GM19455 (cell line): Measurements from ENCODE around the gene DCLK3.
A peak's percentile ranks its signal among the peaks of the same experiment; 100 is the strongest.

Experiments
- ATAC-seq: cut with Tn5 transposase; IDR thresholded peaks from one replicate; pipeline ENCODE4 v1.9.1; 2021; ENCODE audit not compliant: unreplicated experiment

Gene DCLK3

DNA sequence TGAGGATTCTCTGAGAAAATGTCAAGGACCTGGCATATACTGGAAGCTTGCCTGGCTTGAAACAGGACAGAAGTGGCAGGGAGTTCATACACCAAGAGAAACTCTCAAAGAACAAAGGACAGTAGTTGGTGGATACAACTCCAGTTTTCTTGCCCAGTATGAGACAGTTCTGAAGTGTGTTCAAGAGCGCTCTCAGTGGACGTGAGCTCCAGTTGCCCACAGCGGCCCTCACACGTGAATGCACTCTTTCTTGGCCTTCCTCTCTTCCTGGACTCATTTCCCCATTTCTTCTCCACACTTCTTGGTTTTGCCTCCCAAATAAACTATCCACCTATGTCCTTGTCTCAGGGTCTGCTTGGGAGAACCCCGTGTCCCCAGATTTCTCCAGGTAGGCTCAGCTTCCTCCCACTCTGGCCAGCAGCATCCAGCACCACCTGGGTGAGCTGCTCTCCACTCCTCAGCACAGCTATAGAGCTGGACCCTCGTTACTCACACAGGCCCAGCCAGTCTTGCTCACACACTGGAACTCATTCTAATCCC lies 54.5 kb downstream of the DCLK3 start:
- no peak for ATAC-seq

DNA sequence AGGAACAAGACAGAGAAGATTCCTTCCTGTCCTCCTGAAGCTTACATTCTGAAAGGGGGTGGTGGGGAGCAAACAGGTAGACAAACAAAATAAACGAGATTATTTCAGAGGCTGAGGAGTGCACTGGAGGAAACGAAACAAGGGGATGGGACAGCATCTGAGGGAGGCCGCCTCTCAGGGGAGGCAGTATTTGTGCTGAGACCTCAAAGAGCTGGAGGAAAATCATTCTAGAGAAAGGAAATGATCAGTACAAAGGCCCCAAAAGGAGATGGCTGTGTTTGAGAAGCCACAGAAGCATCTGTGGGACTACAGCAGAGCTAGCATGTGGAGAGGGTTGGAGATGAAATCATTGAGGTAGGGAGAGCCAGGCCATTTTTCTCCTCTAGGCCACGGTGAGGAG lies 55.1 kb downstream of the DCLK3 start:
- ATAC-seq = no peak

DNA sequence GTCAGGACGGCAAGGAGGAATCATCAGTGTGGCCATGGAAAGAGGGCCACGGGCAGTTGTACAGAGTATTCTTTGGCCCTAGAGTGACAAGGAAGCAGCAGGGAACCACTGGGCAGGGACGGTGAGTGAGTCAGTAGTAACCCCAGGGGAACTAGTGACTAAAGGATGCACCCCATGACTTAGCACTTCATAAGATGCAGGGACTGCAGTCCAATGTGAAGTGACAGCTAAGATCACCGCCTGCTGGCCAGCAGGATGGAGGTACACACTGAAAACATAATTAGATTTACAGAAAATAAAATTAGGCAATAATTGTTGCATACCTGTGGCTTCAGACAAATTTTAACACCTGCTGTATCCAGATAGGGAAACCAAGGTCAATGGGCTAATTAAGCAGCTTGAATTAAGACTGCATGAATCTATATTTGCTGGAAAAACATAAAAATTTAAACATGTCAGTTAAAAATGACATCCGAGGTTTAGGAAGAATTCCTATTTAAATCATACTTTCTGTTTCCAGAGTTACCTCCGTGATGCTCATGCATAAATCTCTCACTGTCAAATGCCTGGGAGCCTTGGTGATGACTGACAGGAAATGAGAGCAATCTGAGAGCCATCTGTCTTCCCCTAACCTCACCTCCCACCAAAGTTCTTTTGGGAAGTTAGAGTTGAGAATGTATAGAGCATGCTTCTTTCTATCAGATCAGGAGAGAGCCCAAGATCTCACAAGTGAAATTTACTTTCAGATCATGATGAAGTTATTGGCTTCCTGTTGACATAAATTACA lies 56.5 kb downstream of the DCLK3 start:
- no peak for ATAC-seq

DNA sequence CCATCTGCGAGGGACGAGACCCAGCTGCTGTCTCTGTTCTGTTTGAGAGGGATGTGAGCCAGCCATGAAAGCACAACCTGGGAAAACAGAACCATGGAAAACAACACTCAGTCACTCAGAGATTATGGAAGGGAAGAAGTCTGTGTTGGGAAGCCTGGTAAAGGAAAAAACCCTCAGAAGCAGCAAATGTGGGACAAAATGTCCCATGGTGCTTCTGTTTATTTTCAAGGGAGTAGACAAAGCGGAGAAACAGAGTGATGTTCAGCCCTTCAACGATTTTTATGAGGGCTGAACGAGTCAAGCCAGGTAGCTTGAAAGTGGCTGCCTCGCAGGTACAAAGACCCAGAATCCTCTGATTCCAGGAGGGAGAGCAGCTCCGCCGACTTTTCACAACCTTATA lies 59.3 kb downstream of the DCLK3 start:
- ATAC-seq = no peak

DNA sequence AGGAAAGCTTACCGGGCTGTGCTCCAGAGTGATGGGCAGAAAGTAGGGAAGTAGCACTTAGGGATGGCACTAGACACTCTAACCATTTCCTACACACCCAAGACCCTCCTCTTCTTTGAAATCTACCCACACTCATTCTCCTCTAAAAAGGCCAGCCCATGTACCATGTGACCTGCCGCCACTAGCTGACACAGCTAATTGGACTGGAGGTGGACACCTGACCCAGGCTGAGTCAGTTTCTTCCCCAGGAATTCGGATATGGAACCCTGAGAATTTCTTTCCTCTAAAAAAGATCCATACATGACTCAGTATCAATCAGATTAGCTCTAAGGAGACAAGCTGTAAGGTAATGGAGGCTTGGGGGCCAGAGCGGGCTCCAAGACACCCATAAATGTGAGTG lies 60.1 kb downstream of the DCLK3 start:
- no peak for ATAC-seq

DNA sequence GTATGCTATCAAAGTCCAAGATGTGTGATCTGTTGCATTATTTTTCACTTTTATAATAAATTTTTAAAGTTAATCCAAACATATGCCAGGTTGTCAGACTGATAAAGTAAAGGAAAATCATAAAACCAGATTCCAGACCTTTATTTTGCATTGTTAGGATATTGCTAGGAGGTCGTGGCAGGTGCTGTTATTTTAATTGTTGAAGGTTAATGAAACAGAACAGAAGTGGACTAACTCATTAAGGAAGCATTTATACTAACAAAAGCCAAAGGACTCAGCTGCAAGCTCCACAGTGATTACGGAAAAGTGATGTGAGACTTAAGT lies 63.1 kb downstream of the DCLK3 start:
- ATAC-seq = no peak

DNA sequence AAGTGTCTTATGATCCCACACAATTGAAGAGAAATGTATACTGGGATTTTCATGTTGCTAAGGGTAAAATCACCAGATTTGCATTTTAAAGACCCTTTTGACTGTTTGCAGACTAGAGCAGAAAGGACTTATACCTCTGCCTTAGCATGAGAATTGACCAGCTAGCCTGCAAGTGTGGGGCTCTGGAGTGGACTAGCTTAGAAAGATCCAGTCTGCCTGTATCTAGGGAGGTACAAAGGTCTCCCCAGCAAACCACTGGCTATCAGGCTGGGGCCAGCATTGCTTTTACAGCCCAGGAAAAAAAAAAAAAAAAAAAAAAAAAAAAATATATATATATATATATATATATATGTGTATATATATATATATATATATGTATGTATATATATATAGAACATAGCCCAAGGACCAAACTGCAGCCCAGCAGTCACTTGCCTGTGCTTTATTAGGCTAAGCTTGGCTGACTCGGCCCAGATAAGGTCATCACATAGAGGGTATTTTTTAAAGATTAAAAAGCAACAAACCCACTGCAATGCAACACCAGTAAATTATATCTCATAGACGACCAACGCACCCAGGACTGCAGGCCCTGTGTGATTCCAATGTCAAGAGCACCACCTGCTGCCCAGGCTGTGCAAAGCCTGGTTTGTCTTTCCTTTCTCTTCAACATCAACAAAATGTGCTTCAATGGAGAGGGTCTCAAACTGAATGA lies 63.7 kb downstream of the DCLK3 start:
- ATAC-seq = peak; percentile 78

DNA sequence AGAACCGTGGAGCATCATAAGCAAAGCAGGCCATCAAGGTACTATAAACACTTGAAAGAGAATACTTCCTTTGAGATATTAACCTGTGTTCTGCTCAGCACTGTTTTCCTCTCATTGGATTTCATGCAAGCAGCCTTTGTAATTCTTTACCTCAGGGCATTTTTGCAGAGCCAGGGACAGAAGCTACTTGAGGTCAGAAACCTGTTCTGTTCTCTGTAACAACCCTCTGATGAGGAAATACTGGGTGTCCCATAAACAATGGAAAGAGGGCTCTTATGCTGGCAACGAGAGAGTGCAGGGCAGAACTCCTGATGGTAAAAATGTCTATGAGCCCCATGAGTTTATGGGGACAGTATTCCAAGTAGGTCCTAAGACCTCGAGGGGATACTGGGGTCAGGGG lies 66.0 kb downstream of the DCLK3 start:
- ATAC-seq = no peak

DNA sequence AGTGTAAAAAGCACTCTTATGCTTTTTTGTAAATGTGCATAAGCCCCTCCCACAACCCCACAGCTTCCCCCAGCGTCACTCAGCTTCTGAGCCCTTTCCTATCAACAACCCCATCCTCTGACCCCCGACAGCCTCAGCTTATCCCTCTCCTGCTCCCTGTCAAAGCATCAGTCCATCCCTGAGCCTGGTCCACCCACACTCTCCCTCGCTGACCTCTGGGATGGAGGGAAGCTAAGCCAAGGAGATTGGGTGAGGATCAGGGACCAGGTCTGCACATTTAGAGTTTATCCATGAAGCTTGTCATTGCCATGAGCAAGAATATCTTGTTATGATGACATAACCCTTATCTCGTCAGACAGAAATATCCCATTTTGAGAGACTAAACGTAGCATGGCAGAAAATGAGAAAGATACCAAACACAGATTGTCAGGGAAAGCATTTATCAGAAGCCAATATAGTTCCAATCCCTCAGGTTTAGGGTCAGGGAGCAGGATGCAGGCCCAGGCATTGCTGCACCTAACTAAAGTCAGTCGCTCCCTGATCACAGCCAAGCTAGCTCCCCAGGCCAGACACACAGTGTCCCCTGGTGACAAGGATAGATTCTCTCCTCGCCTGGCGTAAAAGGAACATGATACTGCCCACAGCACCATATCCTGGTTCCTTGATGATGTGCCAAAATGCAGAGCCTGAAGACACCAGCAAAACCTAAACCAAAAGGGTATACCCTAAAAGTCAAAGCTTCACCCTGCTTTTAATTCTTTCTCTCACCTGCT lies 66.9 kb downstream of the DCLK3 start:
- no peak for ATAC-seq

DNA sequence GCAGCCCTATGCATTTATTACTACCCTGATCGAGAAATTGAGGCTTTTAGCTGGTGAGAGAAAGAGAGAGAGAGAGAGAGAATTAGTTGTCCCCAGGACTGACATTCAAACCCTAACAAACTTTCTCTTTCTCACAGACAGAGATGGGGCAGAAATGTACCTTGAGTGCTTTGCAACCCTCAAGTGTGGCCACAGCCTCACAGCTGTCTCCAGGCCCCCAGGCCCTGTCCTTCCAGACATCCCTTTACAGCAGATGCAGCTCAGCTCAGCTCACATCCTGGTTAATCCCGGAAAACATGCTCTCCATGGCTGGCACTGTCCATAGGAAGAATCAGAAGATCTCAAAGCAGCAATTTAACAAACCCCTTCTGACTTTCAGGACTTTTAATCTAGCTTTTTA lies 67.6 kb downstream of the DCLK3 start:
- no peak for ATAC-seq

DNA sequence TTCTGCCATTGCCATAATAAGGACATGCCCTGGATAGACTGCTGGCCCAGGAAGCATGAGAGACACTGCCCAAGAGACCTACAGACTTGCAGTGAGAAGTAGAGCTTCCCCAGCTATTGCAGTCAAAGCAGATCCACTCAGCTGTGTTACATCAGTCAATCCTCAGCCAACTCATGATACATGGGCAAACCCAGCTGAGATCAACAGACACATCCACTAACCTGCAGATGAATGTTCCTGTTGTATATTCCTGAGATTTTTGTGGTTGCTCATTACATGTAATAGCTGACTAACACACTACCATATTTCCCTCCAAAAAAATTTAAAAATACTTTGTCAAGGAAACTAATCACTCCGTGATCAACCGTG lies 68.6 kb downstream of the DCLK3 start:
- ATAC-seq = no peak

DNA sequence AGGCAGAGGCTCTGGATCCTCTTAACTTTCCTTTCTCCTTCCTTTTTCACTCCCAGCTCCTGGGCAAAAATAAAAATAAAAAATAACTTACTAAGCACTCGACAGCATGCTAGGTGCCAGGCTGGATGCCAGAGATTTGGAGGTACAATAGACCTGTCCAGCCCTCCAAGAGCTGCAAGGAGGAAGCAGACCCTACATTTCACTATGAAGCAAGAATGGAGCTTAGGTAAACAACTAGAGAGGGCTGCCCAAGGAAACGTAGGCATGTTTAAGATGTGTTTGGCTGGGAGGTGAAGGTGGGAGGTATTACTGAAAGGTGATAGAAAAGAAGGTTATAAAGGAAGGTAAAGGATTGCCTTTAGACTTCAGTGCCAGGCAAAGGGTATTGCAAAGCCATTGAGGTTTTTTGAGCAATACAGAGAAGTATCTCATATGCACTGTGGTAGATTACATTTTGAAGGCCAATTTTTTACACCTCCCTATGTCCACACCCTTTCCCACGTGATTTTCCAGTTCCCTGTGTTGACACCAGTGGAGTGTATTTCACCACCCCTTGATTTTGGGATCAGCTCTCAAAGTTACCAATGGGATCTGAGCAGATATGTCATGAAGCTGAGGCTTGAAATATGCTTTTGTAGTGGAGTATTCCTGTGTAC lies 69.1 kb downstream of the DCLK3 start:
- no peak for ATAC-seq

DNA sequence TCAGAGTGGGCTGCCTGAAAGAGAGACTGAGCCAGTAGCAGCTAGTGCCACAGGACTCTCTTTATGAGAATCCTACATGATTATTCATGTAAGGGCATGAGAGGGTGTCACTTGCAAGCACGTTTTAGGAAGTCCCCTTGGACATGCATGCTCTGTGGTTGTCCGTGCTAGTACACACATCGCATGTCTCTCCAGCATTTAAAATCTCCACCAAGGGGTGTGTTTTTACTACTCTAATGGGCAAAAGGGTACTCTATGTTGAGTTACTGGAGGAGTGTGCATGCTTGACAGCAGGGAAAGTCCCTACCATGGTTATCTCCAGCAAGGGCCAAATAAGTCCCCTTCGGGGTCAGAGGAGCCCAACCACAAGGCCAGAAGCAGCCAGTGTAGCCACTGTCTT lies 70.7 kb downstream of the DCLK3 start:
- ATAC-seq = no peak

DNA sequence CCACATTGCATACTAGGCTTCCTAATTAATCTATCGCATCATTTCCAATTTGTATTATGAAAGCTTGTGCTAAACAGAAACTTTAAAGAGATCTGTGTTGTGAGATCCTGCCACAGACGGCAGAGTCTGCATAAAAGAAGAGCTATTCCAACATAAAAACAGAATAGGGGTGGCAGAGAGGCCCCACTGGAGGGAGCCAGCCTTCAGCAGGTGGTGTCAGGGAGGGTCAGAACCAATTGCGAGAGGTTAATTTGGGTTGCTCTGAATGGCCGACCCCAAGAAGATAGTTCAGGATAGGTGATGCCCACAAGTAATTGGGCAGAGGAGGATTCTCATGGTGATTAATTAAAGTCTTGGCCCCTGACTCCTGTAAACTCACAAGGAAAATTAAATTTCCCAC lies 74.8 kb downstream of the DCLK3 start:
- no peak for ATAC-seq

DNA sequence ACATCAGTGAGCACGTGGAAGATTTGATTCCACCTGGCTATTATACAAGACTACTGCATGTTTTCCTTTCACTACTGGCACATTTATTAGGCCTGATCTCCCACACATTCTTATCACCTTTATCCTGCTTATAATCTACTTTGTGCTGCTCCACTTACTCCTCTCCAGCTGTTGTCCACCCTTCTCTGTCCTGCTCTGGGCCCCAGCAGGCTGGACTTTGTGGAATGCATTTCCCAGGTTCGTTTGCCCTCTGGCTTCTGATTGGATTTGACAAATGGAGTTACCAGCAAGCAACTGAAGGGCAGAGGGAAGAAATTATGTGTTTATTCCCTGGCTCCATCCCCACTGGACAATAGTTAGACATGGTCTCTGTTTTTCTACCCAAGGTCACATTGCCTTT lies 75.5 kb downstream of the DCLK3 start:
- ATAC-seq = no peak

DNA sequence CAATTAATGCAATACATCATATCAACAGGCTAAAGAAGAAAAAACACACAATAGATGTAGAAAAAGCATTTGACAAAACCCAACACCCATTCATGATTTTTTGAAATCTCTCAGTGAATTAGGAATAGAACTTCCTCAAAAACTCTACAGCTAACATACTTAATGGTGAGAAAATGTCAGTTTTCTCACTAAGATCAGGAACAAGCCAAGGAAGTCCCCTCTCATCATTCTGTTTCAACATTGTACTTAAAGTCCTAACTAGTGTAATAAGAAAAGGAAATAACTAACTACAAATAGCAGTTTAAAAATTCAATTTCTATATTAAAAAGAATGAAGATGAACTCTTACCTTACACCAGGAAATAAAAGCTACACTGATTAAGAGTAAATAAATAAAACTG lies 77.8 kb downstream of the DCLK3 start:
- no peak for ATAC-seq

DNA sequence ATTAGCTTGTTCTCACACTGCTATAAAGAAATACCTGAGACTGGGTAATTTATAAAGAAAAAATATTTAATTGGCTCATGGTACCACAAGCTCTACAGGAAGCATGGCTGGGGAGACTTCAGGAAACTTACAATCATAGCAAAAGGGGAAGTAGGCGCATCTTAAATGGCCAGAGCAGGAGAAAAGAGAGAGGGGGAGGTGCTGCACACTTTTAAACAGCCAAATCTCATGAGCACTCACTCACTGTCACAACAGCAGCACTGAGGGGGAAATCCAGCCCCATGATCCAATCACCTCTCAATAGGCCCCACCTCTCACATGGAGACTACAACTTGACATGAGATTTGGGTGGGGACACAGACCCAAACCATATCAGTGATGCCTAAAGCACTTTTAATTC lies 82.5 kb downstream of the DCLK3 start:
- ATAC-seq = no peak

DNA sequence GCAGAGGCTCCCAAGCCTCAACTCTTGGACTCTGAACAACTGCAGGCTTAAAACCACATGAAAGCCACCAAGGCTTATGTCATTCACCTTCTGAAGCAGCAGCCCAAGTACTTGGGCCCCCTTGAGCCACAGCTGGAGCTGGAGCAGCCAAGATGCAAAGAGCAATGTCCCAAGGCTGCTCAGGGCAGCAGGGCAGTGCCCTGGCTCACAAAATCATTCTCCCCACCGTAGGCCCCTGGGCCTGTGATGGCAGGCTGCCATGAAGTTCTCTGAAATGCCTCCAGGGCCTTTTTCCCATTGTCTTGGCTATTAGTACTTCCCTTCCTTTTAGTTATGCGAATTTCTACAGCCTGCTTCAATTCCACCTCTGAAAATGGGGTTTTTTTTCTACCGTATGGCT lies 83.4 kb downstream of the DCLK3 start:
- no peak for ATAC-seq

DNA sequence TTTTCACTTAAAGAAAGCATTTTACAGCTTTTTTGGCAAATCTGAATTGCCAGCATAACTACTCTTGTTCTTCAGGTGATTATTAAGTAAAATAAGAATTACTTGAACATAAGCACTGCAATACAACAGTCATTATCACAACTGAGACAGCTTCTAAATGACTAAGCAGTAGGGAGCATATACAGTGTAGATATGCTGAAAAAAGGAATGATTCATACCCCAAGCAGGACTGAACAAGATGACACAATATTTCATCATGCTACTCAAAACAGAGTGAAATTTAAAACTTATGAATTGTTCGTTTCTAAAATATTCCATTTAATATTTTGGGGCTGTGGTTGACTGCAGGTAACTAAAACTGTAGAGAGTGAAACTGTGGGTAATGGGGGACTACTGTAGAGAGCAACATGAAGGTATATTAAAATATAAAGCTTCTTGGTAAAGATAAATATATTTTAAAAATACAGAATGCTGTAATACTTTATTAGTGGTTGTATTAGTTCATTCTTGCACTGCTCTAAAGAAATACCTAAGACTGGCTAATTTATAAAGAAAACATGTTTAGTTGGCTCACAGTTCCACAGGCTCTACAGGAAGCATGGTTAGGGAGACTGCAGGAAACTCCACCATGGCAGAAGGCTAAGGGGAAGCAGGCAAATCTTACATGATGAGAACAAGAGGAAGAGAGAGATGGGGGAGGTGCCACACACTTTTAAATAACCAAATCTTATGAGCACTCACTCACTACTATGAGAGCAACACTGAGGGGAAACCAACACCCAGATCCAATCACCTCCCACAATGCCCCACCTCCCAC lies 84.8 kb downstream of the DCLK3 start:
- ATAC-seq = no peak

DNA sequence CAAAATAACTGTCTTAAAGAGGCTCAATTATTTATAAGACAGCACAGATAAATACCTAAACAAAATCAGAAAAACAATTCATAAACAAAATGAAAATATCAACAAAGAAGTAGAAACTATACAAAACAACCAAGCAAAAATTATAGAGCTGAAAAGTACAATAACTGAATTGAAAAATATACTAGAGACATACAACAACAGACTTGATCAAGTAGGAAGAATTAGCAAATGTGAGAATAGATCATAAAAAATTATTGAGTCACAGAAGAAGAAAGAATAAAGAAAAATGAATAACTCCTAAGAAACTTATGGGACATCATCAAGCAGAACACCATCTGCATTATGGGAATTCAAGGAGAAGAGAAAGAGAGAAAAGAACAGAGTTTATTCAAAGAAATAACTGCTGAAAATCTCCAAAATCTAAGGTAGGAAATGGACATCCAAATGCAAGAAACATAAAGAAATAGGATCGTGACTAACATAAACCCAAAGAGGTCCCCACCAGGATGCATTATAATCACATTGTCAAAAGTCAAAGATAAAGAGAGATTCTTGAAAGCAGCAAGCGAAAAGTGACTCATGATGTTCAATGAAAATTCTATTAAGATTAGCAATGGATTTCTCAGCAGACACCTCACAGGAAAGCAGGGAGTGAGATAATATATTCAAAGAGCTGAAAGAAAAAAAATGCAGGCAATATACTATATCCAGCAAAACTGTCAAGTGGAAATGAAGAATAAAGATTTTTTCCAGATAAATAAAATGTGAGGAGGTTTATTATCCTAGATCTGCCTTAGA lies 85.9 kb downstream of the DCLK3 start:
- no peak for ATAC-seq
